Hepatocyte (in vitro differentiated cells): Measurements from ENCODE around the gene SSBP3.

Experiments used
- CTCF ChIP-seq: fragments of 200-600 bp; sonication (generic); IDR thresholded peaks from 2 replicates; pipeline ENCODE4 v1.5.1; 2016; ENCODE audit warnings: antibody characterized with exemption, mild to moderate bottlenecking; ENCODE audit not compliant: poor library complexity
- EZH2 ChIP-seq: fragments of 200-600 bp; sonication (generic); IDR thresholded peaks from 2 replicates; pipeline ENCODE4 v1.6.1; 2016; ENCODE audit warnings: antibody characterized with exemption, mild to moderate bottlenecking, borderline replicate concordance
- EZH2phosphoT487 ChIP-seq: fragments of 200-600 bp; sonication (generic); IDR thresholded peaks from one replicate; pipeline ENCODE4 v1.6.1; 2018; ENCODE audit warnings: antibody characterized with exemption, mild to moderate bottlenecking, low read depth, moderate library complexity; ENCODE audit not compliant: unreplicated experiment, severe bottlenecking

- TF ChIP-seq EZH2 (no peak), CTCF (no peak), EZH2phosphoT487 (no peak)
Observed at GRCh38 chr1:54315099-54315498, 91.1 kb downstream of the SSBP3 start.
